ENCODE results near the gene KLHL40. TPM values are rescaled to one million over a fixed set of nuclear protein-coding genes. Genes with fewer than 3 reads are reported as not detected.
A peak's percentile ranks its signal among the peaks of the same experiment; 100 is the strongest.

KLHL40 gene
- total RNA-seq, 2 experiments from 2014 or later: not detected

DNA sequence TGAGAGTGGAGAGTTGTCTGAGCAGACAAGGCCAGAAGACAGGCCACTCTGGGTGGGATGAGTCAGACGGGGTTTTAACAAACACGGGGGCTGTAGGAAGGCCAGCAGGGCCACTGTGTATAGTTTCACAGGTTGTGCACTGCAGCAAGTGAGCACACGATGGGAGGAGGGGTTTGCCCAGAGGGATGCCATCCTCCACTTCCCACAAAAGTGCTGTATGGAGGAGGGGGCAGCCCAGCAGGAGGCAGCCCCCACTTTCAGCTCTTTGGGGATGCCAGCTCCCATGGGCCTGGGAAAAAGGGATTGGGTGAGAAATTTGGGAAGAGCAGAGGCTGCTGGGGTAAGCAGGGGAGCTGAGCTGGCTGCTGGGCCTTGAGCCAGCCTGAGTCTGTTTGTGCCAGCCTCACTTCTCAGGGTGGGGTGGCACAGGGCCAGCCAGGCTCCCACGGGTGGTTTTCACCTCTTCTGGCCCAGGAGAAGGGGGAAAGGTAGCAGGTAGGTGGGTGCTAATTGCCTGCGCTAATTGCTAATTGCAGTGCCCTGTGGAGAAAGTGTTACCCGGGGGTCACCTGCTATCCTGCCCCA is 25.1 kb upstream of the KLHL40 start:
- ATAC-seq (no peak), DNase-seq (no peak)
- H3K36me3 Mint-ChIP-seq: no peaks in the 10 kb centered on the region
- no peak overlapping the region for H3K27ac Mint-ChIP-seq
- no peak overlapping the region for H3K4me3 Mint-ChIP-seq
- H3K9me3 Mint-ChIP-seq (ENCODE audit: low read depth): no peaks in the 10 kb centered on the region
- H3K27me3 Mint-ChIP-seq: peaks cover 2% of the 10 kb centered on the region
- CTCF ChIA-PET: interaction anchor here (0.6 to 3.7 kb wide), 3 partner anchors 85 to 980 kb away, joined by 3 to 15 read pairs (median 3); no protein-coding TSS in a partner anchor
- H3K4me1 Mint-ChIP-seq: no peaks in the 10 kb centered on the region

DNA sequence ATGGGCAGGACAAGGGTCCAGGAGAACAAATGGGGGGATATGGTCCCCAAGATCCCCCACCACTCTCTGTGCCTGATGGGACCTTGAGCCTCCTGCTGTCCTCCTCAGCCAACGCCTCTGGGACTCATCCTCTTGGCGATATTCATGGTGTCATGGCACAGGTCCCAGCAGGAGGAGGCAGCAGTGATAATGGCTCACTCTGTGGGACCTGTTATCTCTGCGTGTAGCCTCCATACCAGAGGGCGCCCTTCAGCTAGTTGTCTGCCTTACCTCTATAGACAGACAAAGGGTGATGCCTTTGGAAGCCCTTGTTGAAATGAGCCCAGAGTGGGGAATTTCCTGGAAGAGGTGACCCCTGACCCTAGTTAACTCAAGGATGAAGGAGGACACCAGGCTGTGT is 24.4 kb upstream of the KLHL40 start:
- DNase-seq (no peak), ATAC-seq (peak; percentile 28)
- no peaks in the 10 kb centered on the region for H3K4me1 Mint-ChIP-seq
- H3K36me3 Mint-ChIP-seq: no peaks in the 10 kb centered on the region
- no peaks in the 10 kb centered on the region for H3K27me3 Mint-ChIP-seq
- CTCF ChIA-PET: interaction anchor here (3.7 kb wide), 1 partner anchor 85 kb away, joined by 15 read pairs; no protein-coding TSS in a partner anchor
- no peaks in the 10 kb centered on the region for H3K9me3 Mint-ChIP-seq (ENCODE audit: low read depth)
- H3K4me3 Mint-ChIP-seq: no peak overlapping the region
- H3K27ac Mint-ChIP-seq: no peak overlapping the region

DNA sequence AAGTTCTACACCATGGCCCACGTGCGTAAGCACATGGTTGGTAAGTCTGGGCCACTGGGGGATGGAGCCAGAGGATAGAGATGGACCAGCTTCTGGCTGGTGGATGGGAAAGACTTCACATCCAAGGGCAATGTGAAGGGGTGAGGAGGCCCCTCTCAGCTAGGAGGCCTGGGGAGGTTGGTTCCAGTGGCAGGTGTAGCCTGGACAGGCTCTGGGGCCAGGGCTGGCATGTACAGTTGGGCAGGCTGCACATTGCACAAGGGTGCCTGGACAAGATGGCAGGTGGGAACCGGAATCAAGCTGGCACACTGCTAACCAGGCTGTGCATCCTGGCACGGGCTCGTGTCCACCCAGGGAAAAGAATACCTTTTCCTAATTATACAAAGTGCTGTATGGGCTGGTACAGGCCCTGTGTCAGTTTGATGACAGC is 23.7 kb upstream of the KLHL40 start:
- no peak overlapping the region for H3K4me3 Mint-ChIP-seq
- CTCF ChIA-PET: interaction anchor here (3.7 kb wide), 1 partner anchor 84 kb away, joined by 15 read pairs; no protein-coding TSS in a partner anchor

DNA sequence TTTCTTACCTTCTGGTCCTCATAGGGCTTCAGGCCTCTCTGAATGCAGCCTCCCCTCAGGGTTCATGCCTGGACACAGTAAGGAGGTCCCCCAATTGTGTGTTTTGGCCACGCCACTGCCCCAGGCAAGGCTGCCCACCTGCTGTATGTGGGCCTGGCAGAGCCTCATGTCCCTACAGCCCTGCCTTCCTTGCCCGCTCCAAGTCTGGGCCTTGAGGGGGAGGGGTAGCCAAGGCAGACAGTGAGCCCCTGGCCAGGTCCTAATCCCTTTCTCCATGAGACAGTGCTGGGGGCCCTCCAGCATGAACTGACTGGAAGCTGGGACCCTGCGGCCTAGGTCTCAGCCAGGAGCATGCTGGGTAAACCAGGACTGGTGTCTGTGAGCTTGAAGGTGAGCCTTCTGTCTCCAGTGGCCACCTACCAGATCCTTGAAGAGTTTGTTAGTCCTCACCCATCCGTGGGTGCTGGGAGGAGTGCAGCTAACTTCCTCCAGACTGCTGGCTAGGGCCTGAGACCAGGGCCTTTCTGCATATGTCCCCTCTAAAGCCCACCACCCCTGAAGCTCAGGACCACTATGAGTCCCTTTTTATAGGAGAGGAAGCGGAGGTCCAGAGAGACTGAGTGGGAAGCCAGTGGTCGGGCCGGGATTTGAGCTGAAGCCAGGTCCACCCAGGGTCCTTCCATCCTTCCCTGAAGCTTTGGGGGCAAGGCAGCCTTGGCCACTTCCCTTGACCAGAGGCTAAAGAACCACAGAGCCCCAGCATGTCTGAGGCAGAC is 23.1 kb upstream of the KLHL40 start:
- H3K27me3 Mint-ChIP-seq: no peaks in the 10 kb centered on the region
- no peaks in the 10 kb centered on the region for H3K36me3 Mint-ChIP-seq
- H3K27ac Mint-ChIP-seq: no peak overlapping the region
- no peak for DNase-seq
- H3K9me3 Mint-ChIP-seq (ENCODE audit: low read depth): no peaks in the 10 kb centered on the region
- no peak overlapping the region for H3K4me3 Mint-ChIP-seq
- no peak for ATAC-seq
- CTCF ChIA-PET: interaction anchor here (3.7 kb wide), 1 partner anchor 83 kb away, joined by 15 read pairs; no protein-coding TSS in a partner anchor
- H3K4me1 Mint-ChIP-seq: no peaks in the 10 kb centered on the region

More for the DNA sequence above, 23.7 kb upstream of the KLHL40 start:
- Mint-ChIP-seq H3K27ac (no peak overlapping the region), H3K27me3 (no peaks in the 10 kb centered on the region), H3K9me3 (ENCODE audit: low read depth) (no peaks in the 10 kb centered on the region), H3K36me3 (no peaks in the 10 kb centered on the region), H3K4me1 (no peaks in the 10 kb centered on the region)
- ATAC-seq (no peak), DNase-seq (no peak)

DNA sequence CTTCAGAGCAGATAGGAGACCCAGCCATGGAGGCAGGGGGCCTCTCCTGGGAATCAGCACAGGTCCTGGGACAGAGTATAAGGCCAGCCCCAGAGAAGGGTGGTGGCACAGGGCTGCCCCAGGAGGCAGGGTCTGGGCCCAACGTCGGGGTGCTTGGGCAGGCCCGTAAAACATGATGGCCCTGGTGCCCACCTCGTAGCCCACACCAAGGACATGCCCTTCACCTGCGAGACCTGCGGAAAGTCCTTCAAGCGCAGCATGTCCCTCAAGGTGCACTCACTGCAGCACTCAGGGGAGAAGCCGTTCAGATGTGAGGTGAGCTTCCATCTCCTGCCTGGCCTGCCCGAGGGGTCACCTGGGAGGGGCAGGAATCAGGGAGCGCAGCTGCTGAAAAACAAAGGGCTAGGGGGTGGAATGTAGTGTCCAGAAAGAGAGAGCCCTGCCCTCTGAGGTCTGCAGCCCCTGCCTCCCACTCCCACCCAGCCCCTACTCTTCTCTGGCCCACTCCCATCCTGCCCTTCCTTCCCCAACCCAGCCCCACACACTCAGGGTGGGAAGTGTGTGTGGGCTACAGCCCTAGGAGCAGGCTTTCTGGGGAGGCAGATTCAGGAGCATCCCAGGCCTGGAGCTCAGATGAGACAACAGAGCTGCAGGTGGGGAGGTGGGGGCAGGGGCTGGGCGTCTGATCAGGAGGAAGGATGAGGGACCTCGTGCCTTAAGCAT is 22.4 kb upstream of the KLHL40 start:
- Mint-ChIP-seq H3K36me3 (no peaks in the 10 kb centered on the region), H3K4me1 (no peaks in the 10 kb centered on the region), H3K27ac (no peak overlapping the region), H3K9me3 (ENCODE audit: low read depth) (no peaks in the 10 kb centered on the region), H3K27me3 (no peaks in the 10 kb centered on the region), H3K4me3 (no peak overlapping the region)
- ATAC-seq (no peak), DNase-seq (no peak)
- CTCF ChIA-PET: interaction anchor here (3.7 kb wide), 1 partner anchor 83 kb away, joined by 15 read pairs; no protein-coding TSS in a partner anchor

DNA sequence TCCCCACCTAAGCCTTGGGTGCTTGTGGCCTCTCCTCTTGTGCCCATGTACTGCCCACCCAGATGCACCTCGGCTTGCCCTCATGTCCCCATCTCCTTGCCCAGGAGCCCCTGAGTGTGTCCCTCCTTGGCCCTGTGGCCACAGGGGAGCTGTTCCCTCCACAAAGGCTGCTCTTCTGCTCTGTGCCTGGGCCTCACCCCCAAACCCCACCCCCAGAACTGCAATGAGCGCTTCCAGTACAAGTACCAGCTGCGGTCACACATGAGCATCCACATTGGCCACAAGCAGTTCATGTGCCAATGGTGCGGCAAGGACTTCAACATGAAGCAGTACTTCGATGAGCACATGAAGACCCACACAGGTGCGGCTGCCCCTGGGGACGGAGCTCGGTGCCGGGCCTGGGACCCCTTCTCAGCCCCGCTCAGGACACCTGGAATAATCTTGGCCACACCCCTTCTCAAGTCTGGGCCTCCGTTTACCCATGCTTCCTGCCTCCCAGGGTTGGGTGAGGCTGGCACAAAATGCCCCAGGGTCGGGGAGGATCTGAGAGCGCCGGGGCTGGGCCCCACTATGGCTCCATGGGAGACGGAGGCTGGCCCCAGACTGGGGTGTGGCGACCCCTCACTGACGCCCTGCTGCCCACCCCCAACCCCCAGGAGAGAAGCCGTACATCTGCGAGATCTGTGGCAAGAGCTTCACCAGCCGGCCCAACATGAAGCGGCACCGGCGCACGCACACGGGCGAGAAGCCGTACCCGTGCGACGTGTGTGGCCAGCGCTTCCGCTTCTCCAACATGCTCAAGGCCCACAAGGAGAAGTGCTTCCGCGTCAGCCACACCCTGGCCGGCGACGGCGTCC is 21.5 kb upstream of the KLHL40 start:
- no peaks in the 10 kb centered on the region for H3K9me3 Mint-ChIP-seq (ENCODE audit: low read depth)
- ATAC-seq (no peak), DNase-seq (no peak)
- H3K4me1 Mint-ChIP-seq: no peaks in the 10 kb centered on the region
- no peak overlapping the region for H3K4me3 Mint-ChIP-seq
- H3K27ac Mint-ChIP-seq: no peak overlapping the region
- no peaks in the 10 kb centered on the region for H3K27me3 Mint-ChIP-seq
- H3K36me3 Mint-ChIP-seq: no peaks in the 10 kb centered on the region
- CTCF ChIA-PET: interaction anchor here (1.0 to 3.7 kb wide), 2 partner anchors 34 to 82 kb away, joined by 3 to 15 read pairs; no protein-coding TSS in a partner anchor

DNA sequence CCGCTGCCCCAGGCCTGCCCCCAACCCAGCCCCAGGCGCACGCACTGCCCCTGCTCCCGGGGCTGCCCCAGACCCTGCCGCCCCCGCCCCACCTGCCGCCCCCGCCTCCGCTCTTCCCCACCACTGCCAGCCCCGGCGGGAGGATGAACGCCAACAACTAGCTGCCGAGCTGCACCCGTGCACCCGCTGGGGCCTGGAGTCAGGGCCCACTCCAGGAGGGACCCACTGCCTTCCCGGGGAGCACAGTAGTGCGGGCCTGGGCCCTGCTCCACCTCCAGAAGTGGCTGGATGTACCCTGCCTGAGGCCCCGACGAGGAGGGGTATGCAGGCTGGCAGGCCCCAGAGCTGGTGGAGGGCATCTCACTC is 20.9 kb upstream of the KLHL40 start:
- CTCF ChIA-PET: interaction anchor here (1.0 kb wide), 1 partner anchor 33 kb away, joined by 3 read pairs; no protein-coding TSS in a partner anchor
- H3K27ac Mint-ChIP-seq: no peak overlapping the region
- DNase-seq (no peak), ATAC-seq (no peak)
- H3K9me3 Mint-ChIP-seq (ENCODE audit: low read depth): no peaks in the 10 kb centered on the region
- no peaks in the 10 kb centered on the region for H3K4me1 Mint-ChIP-seq
- no peaks in the 10 kb centered on the region for H3K36me3 Mint-ChIP-seq
- H3K4me3 Mint-ChIP-seq: no peak overlapping the region
- no peaks in the 10 kb centered on the region for H3K27me3 Mint-ChIP-seq

DNA sequence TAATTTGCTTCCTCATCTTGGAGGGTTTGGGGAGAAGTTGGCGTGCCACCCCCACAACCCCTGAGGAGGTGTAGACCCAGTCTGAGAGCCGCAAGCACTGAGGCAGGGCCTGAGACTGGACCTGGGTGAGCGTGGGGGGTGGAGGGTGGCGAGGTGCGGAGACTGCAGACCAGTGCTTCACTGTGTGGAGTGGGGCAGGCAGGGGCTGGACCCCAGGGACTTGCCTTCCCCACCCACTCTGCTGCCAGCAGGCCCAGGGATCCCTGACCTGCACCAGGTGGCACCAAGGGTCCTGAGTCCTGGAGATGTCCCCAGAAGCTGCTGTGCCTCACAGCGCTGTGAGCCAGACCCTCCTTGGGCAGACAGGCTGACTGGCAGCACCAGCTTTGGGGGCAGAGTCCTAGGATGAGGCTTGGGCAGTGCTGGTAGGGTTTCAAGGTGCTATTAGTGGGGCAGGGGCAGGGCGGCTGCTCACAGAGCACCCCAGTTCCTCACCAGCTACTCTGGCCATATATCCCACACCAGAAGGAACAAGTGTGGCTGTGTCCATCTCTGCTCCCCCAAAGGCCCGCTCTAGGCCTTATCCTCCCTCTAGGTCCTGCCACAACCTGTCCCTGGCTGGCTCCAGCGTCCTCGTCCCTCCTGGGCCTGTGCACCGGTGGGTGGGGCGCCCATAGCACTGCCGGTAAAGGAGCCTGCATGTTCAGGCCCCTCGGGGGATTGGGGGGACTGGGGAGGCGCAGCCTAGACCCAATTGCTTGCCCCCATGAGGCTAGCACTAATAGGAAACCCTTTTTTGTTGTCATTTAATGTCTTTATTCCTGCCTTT is 20.1 kb upstream of the KLHL40 start:
- no peak overlapping the region for H3K4me3 Mint-ChIP-seq
- CTCF ChIA-PET: no interaction called here
- no peaks in the 10 kb centered on the region for H3K36me3 Mint-ChIP-seq
- H3K27me3 Mint-ChIP-seq: no peaks in the 10 kb centered on the region
- no peak overlapping the region for H3K27ac Mint-ChIP-seq
- ATAC-seq: no peak
- peak; percentile 19 for DNase-seq
- no peaks in the 10 kb centered on the region for H3K4me1 Mint-ChIP-seq
- no peaks in the 10 kb centered on the region for H3K9me3 Mint-ChIP-seq (ENCODE audit: low read depth)

DNA sequence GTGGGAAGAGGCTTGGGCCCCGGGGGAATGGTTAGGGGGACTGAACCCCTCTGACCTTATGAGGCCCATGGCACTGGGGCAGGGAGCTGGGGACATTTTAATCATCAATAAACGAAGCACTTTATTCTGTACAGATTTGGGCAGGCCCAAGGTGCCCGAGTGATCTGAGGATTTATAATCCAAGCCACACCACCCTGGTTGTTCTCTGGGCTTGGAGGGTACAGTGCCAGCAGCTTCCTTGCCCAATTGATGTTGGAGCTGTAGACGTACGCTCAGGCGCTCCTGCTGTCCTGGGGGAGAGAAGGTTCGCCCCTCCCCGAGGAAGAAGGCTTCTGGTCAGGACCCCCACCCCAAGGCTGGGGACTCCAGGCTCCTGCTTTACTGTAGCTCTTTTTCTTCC is 19.3 kb upstream of the KLHL40 start:
- ATAC-seq (no peak), DNase-seq (peak; percentile 34)
- Mint-ChIP-seq H3K36me3 (no peaks in the 10 kb centered on the region), H3K27ac (no peak overlapping the region), H3K9me3 (ENCODE audit: low read depth) (no peaks in the 10 kb centered on the region), H3K4me1 (no peaks in the 10 kb centered on the region), H3K27me3 (no peaks in the 10 kb centered on the region), H3K4me3 (no peak overlapping the region)
- CTCF ChIA-PET: no interaction called here

DNA sequence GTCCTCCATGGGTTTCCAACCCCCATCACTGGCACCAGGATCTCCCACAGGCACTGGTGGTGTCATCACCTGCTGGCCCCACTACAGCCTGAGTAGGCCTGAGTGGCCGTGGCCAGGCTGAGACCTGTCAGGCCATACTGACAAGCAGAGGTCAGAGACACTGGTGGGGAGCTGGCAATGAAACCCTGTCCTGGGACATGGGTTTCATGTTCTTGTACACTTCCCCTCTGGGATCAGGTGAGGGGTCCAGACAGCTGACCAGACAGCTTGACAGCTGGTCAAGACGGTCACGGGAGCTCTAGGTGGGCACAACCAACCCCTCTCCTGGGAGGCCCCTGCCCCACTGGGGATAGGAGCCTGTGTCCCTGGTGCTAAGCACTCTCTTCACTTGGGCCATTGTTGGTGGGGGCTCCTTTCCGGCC is 18.7 kb upstream of the KLHL40 start:
- H3K9me3 Mint-ChIP-seq (ENCODE audit: low read depth): no peaks in the 10 kb centered on the region
- no peaks in the 10 kb centered on the region for H3K4me1 Mint-ChIP-seq
- H3K4me3 Mint-ChIP-seq: no peak overlapping the region
- CTCF ChIA-PET: no interaction called here
- DNase-seq (peak; percentile 31), ATAC-seq (no peak)
- H3K27ac Mint-ChIP-seq: no peak overlapping the region
- no peaks in the 10 kb centered on the region for H3K36me3 Mint-ChIP-seq
- H3K27me3 Mint-ChIP-seq: no peaks in the 10 kb centered on the region

DNA sequence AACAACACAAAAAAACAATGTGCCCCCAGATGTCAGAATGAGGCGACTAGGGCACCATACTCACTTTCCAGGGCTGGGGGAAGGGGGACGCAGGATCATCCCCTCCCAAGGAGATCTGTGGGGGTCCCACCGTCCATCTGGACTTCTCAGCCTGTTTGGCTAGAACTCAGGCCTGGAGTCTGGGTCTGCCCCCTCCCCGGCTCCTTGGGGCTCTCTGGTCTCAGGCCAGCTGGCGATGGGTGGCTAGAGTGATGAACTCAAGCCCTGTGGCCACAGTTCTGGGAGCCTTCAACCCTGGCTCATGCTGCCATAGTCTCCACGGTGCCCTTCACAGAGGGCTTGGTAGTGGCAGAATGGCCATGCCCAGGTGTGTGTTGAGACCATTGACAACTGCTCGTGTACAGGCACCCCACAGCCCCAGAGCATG is 18.2 kb upstream of the KLHL40 start:
- ATAC-seq: no peak
- Mint-ChIP-seq H3K27ac (no peak overlapping the region), H3K27me3 (no peaks in the 10 kb centered on the region), H3K9me3 (ENCODE audit: low read depth) (no peaks in the 10 kb centered on the region), H3K4me3 (no peak overlapping the region), H3K36me3 (no peaks in the 10 kb centered on the region), H3K4me1 (no peaks in the 10 kb centered on the region)
- peak; percentile 15 for DNase-seq
- CTCF ChIA-PET: no interaction called here

All from activated CD8-positive, alpha-beta memory T cell treated with anti-CD3 and anti-CD28 coated beads, Interleukin-2, amount 10 ng/mL, durations not matched to agents 7 days and 5 days (primary cell).